Neuron (in vitro differentiated cells): ENCODE measurements around the gene CUX1.

Experiments
- H2AFZ ChIP-seq: one replicate; pipeline ENCODE4 v1.6.1; 2013; ENCODE audit warnings: low read depth, mild to moderate bottlenecking, inconsistent platforms, low read length, moderate library complexity
- H3K27me3 ChIP-seq: one replicate; pipeline ENCODE4 v1.6.1; 2013; ENCODE audit warnings: low read length; ENCODE audit not compliant: insufficient read depth
- H3K36me3 ChIP-seq: one replicate; pipeline ENCODE4 v1.6.1; 2013; ENCODE audit warnings: low read length; ENCODE audit not compliant: insufficient read depth
- H3K4me1 ChIP-seq: one replicate; pipeline ENCODE4 v1.6.1; 2013; ENCODE audit warnings: low read length; ENCODE audit not compliant: insufficient read depth
- H3K4me3 ChIP-seq: 2 replicates; pipeline ENCODE4 v1.5.1; 2013; ENCODE audit warnings: mild to moderate bottlenecking, low read length, moderate library complexity
- H3K9me3 ChIP-seq: one replicate; pipeline ENCODE4 v1.6.1; 2013; ENCODE audit warnings: low read length

Gene CUX1

GRCh38 chr7:102284891-102285539 is 467.6 kb downstream of the CUX1 start:
- no peak overlapping the region for H2AFZ ChIP-seq
- H3K36me3 ChIP-seq, result no peaks in the 10 kb centered on the region
- no peaks in the 10 kb centered on the region for H3K27me3 ChIP-seq
- peaks cover 23% of the 10 kb centered on the region for H3K4me1 ChIP-seq
- H3K9me3 ChIP-seq, result no peaks in the 10 kb centered on the region
- no peak overlapping the region for H3K4me3 ChIP-seq

- peak overlapping the region; percentile 90 for H2AFZ ChIP-seq
- peaks cover 23% of the 10 kb centered on the region for H3K4me1 ChIP-seq
- H3K9me3 ChIP-seq, result no peaks in the 10 kb centered on the region
- no peaks in the 10 kb centered on the region for H3K36me3 ChIP-seq
- peak overlapping the region; percentile 76 for H3K4me3 ChIP-seq
- no peaks in the 10 kb centered on the region for H3K27me3 ChIP-seq
Observed at GRCh38 chr7:102285540-102286236, 468.3 kb downstream of the CUX1 start.

- no peaks in the 10 kb centered on the region for H3K27me3 ChIP-seq
- peak within 1 kb of the TSS; percentile 90 for H3K4me3 ChIP-seq
- H3K9me3 ChIP-seq, result no peaks in the 10 kb centered on the region
- peaks cover 23% of the 10 kb centered on the region for H3K4me1 ChIP-seq
- peak within 1 kb of the TSS; percentile 90 for H2AFZ ChIP-seq
- H3K36me3 ChIP-seq, result no peaks in the 10 kb centered on the region
Observed at GRCh38 chr7:102286237-102287110, 469.0 kb downstream of the CUX1 start, which contains the start of gene SH2B2. Gene SH2B2, plus strand, starts transcription at chr7:102286868. Its CDS starts 13,683 bp downstream, at chr7:102300551.

GRCh38 chr7:102287111-102287980 is 469.9 kb downstream of the CUX1 start:
- Histone ChIP-seq H3K36me3 (no peaks in the 10 kb centered on the region), H3K4me1 (peaks cover 23% of the 10 kb centered on the region), H3K9me3 (no peaks in the 10 kb centered on the region), H2AFZ (peak overlapping the region; percentile 90), H3K27me3 (no peaks in the 10 kb centered on the region), H3K4me3 (peak overlapping the region; percentile 90)

- no peaks in the 10 kb centered on the region for H3K9me3 ChIP-seq
- H3K4me1 ChIP-seq, result peaks cover 23% of the 10 kb centered on the region
- no peaks in the 10 kb centered on the region for H3K27me3 ChIP-seq
- peak overlapping the region; percentile 90 for H2AFZ ChIP-seq
- peak overlapping the region; percentile 90 for H3K4me3 ChIP-seq
- no peaks in the 10 kb centered on the region for H3K36me3 ChIP-seq
Observed at GRCh38 chr7:102287981-102288278, 470.5 kb downstream of the CUX1 start.

- Histone ChIP-seq H3K9me3 (no peaks in the 10 kb centered on the region), H3K4me3 (peak overlapping the region; percentile 90), H2AFZ (no peak overlapping the region), H3K27me3 (no peaks in the 10 kb centered on the region), H3K4me1 (peaks cover 23% of the 10 kb centered on the region), H3K36me3 (no peaks in the 10 kb centered on the region)
Observed at GRCh38 chr7:102288285-102288930, 471.0 kb downstream of the CUX1 start.

GRCh38 chr7:102289057-102289456 is 471.6 kb downstream of the CUX1 start:
- H3K4me3 ChIP-seq, result no peak overlapping the region
- H3K36me3 ChIP-seq, result no peaks in the 10 kb centered on the region
- no peaks in the 10 kb centered on the region for H3K9me3 ChIP-seq
- no peak overlapping the region for H2AFZ ChIP-seq
- H3K27me3 ChIP-seq, result no peaks in the 10 kb centered on the region
- peaks cover 23% of the 10 kb centered on the region for H3K4me1 ChIP-seq

- no peaks in the 10 kb centered on the region for H3K36me3 ChIP-seq
- H3K9me3 ChIP-seq, result no peaks in the 10 kb centered on the region
- peaks cover 12% of the 10 kb centered on the region for H3K4me1 ChIP-seq
- no peak overlapping the region for H2AFZ ChIP-seq
- no peak overlapping the region for H3K4me3 ChIP-seq
- no peaks in the 10 kb centered on the region for H3K27me3 ChIP-seq
Observed at GRCh38 chr7:102291056-102291915, 473.9 kb downstream of the CUX1 start.

- Histone ChIP-seq H3K27me3 (no peaks in the 10 kb centered on the region), H3K36me3 (no peaks in the 10 kb centered on the region), H3K4me1 (peaks cover 10% of the 10 kb centered on the region), H3K9me3 (no peaks in the 10 kb centered on the region), H3K4me3 (no peak overlapping the region), H2AFZ (no peak overlapping the region)
Observed at GRCh38 chr7:102291916-102292267, 474.5 kb downstream of the CUX1 start.

- no peak overlapping the region for H2AFZ ChIP-seq
- no peaks in the 10 kb centered on the region for H3K27me3 ChIP-seq
- H3K36me3 ChIP-seq, result no peaks in the 10 kb centered on the region
- H3K9me3 ChIP-seq, result no peaks in the 10 kb centered on the region
- H3K4me1 ChIP-seq, result peaks cover 4% of the 10 kb centered on the region
- no peak overlapping the region for H3K4me3 ChIP-seq
Observed at GRCh38 chr7:102292813-102293798, 475.7 kb downstream of the CUX1 start.

GRCh38 chr7:102294589-102294988 is 477.2 kb downstream of the CUX1 start:
- H3K4me1 ChIP-seq, result no peaks in the 10 kb centered on the region
- H3K4me3 ChIP-seq, result no peak overlapping the region
- no peak overlapping the region for H2AFZ ChIP-seq
- H3K9me3 ChIP-seq, result no peaks in the 10 kb centered on the region
- no peaks in the 10 kb centered on the region for H3K36me3 ChIP-seq
- H3K27me3 ChIP-seq, result no peaks in the 10 kb centered on the region
